Right cardiac atrium (tissue), 5 donors: Measurements from ENCODE around the gene CCDC88C. TPM values are rescaled to one million over a fixed set of nuclear protein-coding genes. Genes with fewer than 3 reads are reported as not detected.

Source experiments
- ATAC-seq, 2 donors: fragments of 200-7000 bp; cut with Tn5 transposase; one replicate each; pipeline versions ENCODE4 v1.8.0 to v1.9.1; 2020; ENCODE audit warnings: moderate library complexity in 2 of 2, mild to moderate bottlenecking in 1 of 2
- DNase-seq, 3 donors: peaks; one replicate each; pipeline ENCODE4 v3.0.0-alpha.2; 2020
- H3K27ac ChIP-seq: one replicate; pipeline ENCODE4 v1.5.1; 2013; ENCODE audit warnings: mild to moderate bottlenecking, low read length, control low read depth, moderate library complexity
- H3K27me3 ChIP-seq: one replicate; pipeline ENCODE4 v1.6.1; 2013; ENCODE audit not compliant: control insufficient read depth, insufficient read depth
- H3K4me1 ChIP-seq: one replicate; pipeline ENCODE4 v1.6.1; 2013; ENCODE audit warnings: low read length; ENCODE audit not compliant: control insufficient read depth, insufficient read depth
- H3K4me3 ChIP-seq: one replicate; pipeline ENCODE4 v1.5.1; 2013; ENCODE audit warnings: low read length, control low read depth
- H3K9me3 ChIP-seq: one replicate; pipeline ENCODE4 v1.6.1; 2013; ENCODE audit warnings: low read length; ENCODE audit not compliant: control insufficient read depth
- WGBS: extraction: QIAGEN DNeasy Blood & Tissue Kit; methylation state at CpG from one replicate; pipeline ENCODE4 v1.1.7; 2013; 5-methylcytosine and 5-hydroxymethylcytosine counted together
- intact Hi-C, 4 donors: fragments of 100-400 bp; cut with DNase I; formaldehyde crosslinking; loops; one replicate each; pipeline versions ENCODE4 v1.11.0 to v1.14.0; 2022 to 2023
- polyA plus RNA-seq: library from polyadenylated mRNA; stranded (reverse); fragments of 200-250 nt; gene quantifications from one replicate; pipeline ENCODE4 v1.2.3, GENCODE V29; 2013
- total RNA-seq, 4 donors: library from RNA; stranded (reverse); fragmentation: NEBNext Ultra II Directional; extraction: Animal tissue kit (Norgen Biotek cat#: 25700); gene quantifications; one replicate each; pipeline ENCODE4 v1.2.1, GENCODE V29; 2021
- donor health status: healthy with polysubstance abuse.
- donor health status: DM: no; HTN: yes; CAD: no.
- donor health status: DM: no; HTN: no; CAD: no.
- donor health status: DM: no; HTN: yes; CAD: no; lungs with severe emphysema.
- donor health status: DM: yes; HTN: yes; CAD: no.

CCDC88C gene
- total and polyA plus RNA-seq, 5 donors, result 2.5 to 5.4 (median 4.3) TPM

DNA sequence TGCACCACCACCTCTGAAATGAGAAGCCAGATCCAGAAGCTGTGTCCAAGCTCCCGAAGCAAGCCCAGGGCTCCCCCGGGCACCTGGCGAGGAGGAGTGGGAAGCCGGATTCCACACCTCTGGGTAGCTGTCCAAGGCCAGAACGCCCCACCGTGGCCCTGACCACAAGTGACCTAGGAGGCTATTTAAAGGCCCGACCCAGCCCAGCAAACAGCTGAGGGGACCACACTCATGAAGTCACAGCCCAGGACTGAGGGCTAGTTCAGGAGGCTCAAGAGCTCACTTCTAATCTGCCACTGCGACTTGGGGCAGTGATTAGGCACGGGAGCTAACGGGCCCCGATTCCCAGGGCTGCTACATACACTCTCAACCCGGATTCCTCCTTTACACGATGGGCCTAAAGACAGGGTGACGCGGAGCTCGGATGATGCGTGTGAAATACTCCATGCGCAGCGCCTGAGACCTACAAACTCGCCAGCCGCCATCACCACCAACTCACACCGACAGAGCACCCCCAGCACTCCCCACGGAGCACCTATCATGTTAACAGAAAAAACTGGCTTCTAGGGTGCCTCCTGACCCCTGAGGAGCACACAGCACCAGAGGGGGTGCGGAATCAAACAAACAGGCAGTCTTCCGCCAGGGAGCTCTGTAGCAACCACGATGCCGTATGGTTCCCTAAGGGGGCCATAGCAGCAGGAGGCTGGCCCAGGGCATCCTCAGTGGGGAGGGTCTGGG, 89.1 kb downstream of the CCDC88C start:
- ATAC-seq (no peak), DNase-seq (no peak)
- Histone ChIP-seq H3K27ac (no peak overlapping the region), H3K9me3 (no peaks in the 10 kb centered on the region), H3K27me3 (no peaks in the 10 kb centered on the region), H3K4me3 (no peak overlapping the region), H3K4me1 (peaks cover 9% of the 10 kb centered on the region)
- WGBS, result 84% methylated on average over 27 of the region's 27 CpGs
- intact Hi-C loops, result no loop called here

DNA sequence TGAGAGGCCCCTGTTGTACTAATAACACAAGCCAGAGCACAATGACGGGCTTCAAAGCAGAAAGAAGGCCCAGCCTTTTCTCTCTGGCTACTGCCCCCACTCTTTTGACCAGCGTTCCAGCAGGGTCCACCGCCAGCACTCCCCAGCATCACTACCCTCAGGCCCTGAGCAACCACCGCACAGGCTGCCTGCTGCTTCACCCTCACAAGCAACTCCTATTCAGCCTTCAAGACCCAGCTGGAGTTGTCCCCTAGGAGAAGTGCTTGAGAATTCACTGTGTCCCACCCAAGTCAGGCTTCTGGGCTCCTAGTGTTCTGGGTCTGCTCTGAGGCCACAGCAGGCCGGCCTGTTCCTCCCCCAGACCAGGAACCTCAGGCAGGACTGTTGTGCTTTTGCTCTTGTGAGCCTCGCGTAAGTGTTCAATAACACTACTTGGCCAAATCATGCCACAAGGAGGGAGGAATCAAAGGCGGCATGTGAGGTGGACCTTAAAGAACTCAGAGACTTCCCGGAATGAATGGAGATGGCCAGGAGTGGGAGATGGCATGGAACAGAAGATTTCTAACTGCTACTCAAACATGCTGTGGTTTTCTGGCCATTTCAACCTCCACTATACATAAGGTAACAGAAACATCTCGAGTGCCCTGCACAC, 89.8 kb downstream of the CCDC88C start:
- Histone ChIP-seq H3K4me1 (peaks cover 14% of the 10 kb centered on the region), H3K27ac (no peak overlapping the region), H3K9me3 (no peaks in the 10 kb centered on the region), H3K27me3 (no peaks in the 10 kb centered on the region), H3K4me3 (no peak overlapping the region)
- ATAC-seq (no peak), DNase-seq (no peak)
- intact Hi-C loops, result no loop called here
- WGBS, result 92% methylated on average over 10 of the region's 10 CpGs

GRCh38 chr14:91327250-91327595, 90.4 kb downstream of the CCDC88C start:
- ATAC-seq, result no peak
- H3K4me1 ChIP-seq, result peaks cover 14% of the 10 kb centered on the region
- no peak overlapping the region for H3K27ac ChIP-seq
- no peaks in the 10 kb centered on the region for H3K27me3 ChIP-seq
- 71% methylated on average over 7 of the region's 7 CpGs for WGBS
- DNase-seq, result no peak
- H3K9me3 ChIP-seq, result no peaks in the 10 kb centered on the region
- intact Hi-C loops, result no loop called here
- no peak overlapping the region for H3K4me3 ChIP-seq

DNA sequence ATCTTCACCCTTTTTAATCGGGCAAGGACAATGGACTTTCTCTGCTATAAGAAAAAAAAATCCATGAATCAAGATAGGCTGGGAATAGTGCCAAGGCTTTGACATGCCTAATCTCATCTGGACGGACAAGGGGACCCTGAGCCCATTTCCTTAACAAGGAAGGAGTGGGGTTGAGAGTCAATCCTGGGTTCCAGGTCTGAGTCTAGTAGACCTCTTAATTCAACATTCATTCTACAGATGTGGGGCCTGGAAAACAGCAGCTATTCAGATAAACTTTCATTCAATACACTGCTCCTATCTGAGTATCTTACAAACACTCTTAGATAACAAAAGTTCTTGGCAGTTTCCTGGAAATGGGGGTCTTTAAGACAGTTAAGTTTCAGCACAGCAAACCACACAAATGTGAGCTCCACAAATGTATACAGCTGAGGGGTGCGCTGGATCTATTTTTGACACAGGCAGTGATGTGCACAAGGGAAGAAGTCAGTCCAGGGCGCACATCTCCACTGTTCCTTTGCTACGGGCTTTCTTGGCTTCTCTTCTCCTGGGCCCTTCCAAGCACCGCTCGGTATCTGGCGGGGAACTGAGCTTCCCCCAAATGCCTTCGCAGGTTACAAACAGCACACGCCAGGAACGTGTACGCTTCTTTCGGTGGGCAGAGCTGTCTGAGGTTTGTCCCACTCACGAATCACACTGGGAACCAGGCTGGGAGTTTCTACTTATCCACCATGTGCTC, 90.9 kb downstream of the CCDC88C start:
- DNase-seq (no peak), ATAC-seq (no peak)
- Histone ChIP-seq H3K27ac (no peak overlapping the region), H3K4me3 (no peak overlapping the region), H3K4me1 (peaks cover 14% of the 10 kb centered on the region), H3K27me3 (no peaks in the 10 kb centered on the region), H3K9me3 (no peaks in the 10 kb centered on the region)
- intact Hi-C loops, result no loop called here
- 56% methylated on average over 14 of the region's 14 CpGs for WGBS

DNA sequence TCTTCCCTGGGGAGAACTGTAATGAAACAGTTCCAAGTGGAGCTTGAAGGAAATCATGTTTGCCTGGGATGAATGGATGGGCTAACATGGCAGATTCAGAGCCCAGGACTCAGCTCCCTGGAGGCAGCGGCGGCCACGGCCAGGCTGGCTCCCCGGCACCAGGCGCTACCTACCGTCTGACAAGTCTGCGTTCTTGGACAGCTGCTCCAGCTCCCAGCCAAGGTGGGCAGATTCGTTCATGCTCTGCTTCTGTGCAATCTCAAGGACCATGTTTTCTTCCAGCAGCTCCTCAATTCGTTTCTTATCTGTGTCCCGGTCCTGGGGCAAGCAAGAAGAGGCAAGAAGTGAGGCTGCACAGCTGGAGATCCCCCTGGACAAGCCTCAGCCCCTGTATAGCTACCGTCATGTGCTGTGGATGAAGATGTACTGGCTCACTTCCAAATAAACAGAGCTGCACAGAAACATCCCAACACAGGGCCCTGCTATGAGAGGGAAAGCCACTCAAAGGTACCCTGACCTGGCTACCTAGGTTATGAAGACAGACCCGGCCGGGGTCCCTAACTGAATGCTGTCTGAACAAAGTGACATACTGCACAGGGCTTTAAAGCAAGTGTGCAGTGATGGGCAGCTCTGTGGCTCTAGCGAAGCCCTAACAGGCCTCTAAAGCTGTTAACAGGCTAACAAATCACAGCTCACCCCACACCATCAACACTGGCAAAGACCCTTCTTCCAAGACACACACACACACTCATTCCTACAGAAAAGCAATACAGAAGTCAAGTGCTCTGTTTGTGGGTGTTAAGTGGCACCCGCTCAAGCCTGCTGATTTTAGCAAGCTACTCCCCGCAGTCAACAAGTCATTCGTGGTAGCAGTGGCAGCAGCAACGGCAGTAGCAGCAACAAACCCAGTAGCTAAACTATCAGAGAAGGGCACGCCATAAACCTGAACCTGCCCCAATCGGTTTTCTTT, 92.7 kb downstream of the CCDC88C start:
- ATAC-seq (peak in 1 of 2 donors; percentile 4), DNase-seq (no peak)
- H3K9me3 ChIP-seq, result no peaks in the 10 kb centered on the region
- peak overlapping the region; percentile 45 for H3K4me3 ChIP-seq
- H3K4me1 ChIP-seq, result peaks cover 10% of the 10 kb centered on the region
- intact Hi-C loops, result loop anchor here in 2 of 4 donors (2.0 kb wide), 2 partner anchors 92 to 94 kb away; partner anchors contain the start of gene CCDC88C (in 1 of the 2)
- H3K27me3 ChIP-seq, result no peaks in the 10 kb centered on the region
- H3K27ac ChIP-seq, result peak overlapping the region; percentile 65
- 43% methylated on average over 20 of the region's 20 CpGs for WGBS

GRCh38 chr14:91323671-91324605, 93.7 kb downstream of the CCDC88C start:
- peak; percentile 88 to 95 (median 93) for DNase-seq
- peak overlapping the region; percentile 45 for H3K4me3 ChIP-seq
- H3K27ac ChIP-seq, result peak overlapping the region; percentile 65
- peak; percentile 82 to 94 for ATAC-seq
- H3K4me1 ChIP-seq, result peaks cover 10% of the 10 kb centered on the region
- intact Hi-C loops, result loop anchor here (2.0 kb wide), 2 partner anchors 93 to 95 kb away; partner anchors contain the start of gene CCDC88C (in 1 of the 4)
- no peaks in the 10 kb centered on the region for H3K9me3 ChIP-seq
- H3K27me3 ChIP-seq, result no peaks in the 10 kb centered on the region
- WGBS, result 20% methylated on average over 25 of the region's 25 CpGs

GRCh38 chr14:91323031-91323430, 94.6 kb downstream of the CCDC88C start:
- H3K9me3 ChIP-seq, result no peaks in the 10 kb centered on the region
- ATAC-seq (no peak), DNase-seq (no peak)
- WGBS, result 92% methylated on average over 6 of the region's 6 CpGs
- peak overlapping the region; percentile 40 for H3K27ac ChIP-seq
- H3K4me1 ChIP-seq, result peaks cover 10% of the 10 kb centered on the region
- H3K4me3 ChIP-seq, result no peak overlapping the region
- intact Hi-C loops, result loop anchor here in 2 of 4 donors (2.0 kb wide), 1 partner anchor 96 kb away; no protein-coding TSS in a partner anchor
- H3K27me3 ChIP-seq, result no peaks in the 10 kb centered on the region

GRCh38 chr14:91322623-91323022, 95.0 kb downstream of the CCDC88C start:
- WGBS, result 68% methylated on average over 6 of the region's 6 CpGs
- no peaks in the 10 kb centered on the region for H3K9me3 ChIP-seq
- intact Hi-C loops, result loop anchor here in 2 of 4 donors (2.0 kb wide), 1 partner anchor 96 kb away; no protein-coding TSS in a partner anchor
- no peak overlapping the region for H3K4me3 ChIP-seq
- no peak overlapping the region for H3K27ac ChIP-seq
- no peaks in the 10 kb centered on the region for H3K27me3 ChIP-seq
- ATAC-seq (no peak), DNase-seq (no peak)
- H3K4me1 ChIP-seq, result peaks cover 10% of the 10 kb centered on the region

- no peak overlapping the region for H3K4me3 ChIP-seq
- intact Hi-C loops, result no loop called here
- 83% methylated on average over 12 of the region's 12 CpGs for WGBS
- no peak overlapping the region for H3K27ac ChIP-seq
- no peak for ATAC-seq
- H3K9me3 ChIP-seq, result no peaks in the 10 kb centered on the region
- H3K4me1 ChIP-seq, result peaks cover 14% of the 10 kb centered on the region
- peak in 1 of 3 donors; percentile 28 for DNase-seq
- H3K27me3 ChIP-seq, result no peaks in the 10 kb centered on the region
Measured at GRCh38 chr14:91321131-91321530, 96.5 kb downstream of the CCDC88C start.
